ENCODE results near the gene DNAJC8. TPM values are rescaled to one million over a fixed set of nuclear protein-coding genes. Genes with fewer than 3 reads are reported as not detected.

Gene DNAJC8
- total RNA-seq, 1 donor from 2014 or later, result 90.3 TPM

DNA sequence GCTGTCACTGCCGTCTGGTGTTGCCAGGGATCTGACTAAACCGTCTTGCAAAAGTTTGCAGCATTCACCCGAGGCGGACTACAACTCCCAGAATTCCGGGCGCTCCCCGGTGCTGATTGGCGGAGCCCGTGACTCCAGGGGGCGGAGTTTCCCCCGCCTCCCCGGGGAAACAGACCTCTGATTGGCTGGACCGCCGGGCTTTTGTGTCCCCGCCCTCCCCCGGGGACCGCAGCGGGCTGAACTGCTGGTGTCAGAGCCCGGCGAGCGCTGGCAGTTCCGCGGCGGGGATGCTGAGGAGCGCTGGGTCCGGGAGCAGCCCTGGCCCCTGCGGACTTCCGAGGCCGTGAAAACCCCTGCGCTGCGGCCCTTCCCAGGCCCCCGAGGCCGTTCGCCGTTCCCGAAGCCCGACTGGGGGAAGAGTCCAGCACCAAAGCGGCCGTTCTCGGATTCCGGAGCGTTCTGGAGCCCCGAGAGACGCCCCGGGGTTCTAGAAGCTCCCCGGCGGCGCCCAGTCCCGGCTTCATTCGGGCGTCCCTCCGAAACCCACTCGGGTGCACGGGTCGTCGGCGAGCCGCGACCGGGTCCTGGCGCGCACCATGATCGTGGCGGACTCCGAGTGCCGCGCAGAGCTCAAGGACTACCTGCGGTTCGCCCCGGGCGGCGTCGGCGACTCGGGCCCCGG lies 26.6 kb upstream of the DNAJC8 start, which contains the start of gene SESN2:
TSS of gene SESN2 (plus strand) at position 267 of the 682 bp plus-strand sequence. CDS start at position 597, 330 bp downstream.
- H3K4me3 Mint-ChIP-seq (ENCODE audit: low read depth), result peak within 1 kb of the TSS; percentile 71
- H3K4me1 Mint-ChIP-seq (ENCODE audit: low read depth), result peaks cover 19% of the 10 kb centered on the region
- peaks cover 5% of the 10 kb centered on the region for H3K27me3 Mint-ChIP-seq
- no peaks in the 10 kb centered on the region for H3K9me3 Mint-ChIP-seq (ENCODE audit: low read depth)
- DNase-seq (ENCODE audit: low spot score, unreplicated experiment), result peak; percentile 98
- H3K36me3 Mint-ChIP-seq (ENCODE audit: insufficient read depth), result no peaks in the 10 kb centered on the region
- TF ChIP-seq, protein P1, sequence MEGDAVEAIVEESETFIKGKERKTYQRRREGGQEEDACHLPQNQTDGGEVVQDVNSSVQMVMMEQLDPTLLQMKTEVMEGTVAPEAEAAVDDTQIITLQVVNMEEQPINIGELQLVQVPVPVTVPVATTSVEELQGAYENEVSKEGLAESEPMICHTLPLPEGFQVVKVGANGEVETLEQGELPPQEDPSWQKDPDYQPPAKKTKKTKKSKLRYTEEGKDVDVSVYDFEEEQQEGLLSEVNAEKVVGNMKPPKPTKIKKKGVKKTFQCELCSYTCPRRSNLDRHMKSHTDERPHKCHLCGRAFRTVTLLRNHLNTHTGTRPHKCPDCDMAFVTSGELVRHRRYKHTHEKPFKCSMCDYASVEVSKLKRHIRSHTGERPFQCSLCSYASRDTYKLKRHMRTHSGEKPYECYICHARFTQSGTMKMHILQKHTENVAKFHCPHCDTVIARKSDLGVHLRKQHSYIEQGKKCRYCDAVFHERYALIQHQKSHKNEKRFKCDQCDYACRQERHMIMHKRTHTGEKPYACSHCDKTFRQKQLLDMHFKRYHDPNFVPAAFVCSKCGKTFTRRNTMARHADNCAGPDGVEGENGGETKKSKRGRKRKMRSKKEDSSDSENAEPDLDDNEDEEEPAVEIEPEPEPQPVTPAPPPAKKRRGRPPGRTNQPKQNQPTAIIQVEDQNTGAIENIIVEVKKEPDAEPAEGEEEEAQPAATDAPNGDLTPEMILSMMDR (IDR thresholded peaks at IDR 0.05; ENCODE audit: unreplicated experiment), result no peak
- peak within 1 kb of the TSS; percentile 68 for H3K27ac Mint-ChIP-seq

DNA sequence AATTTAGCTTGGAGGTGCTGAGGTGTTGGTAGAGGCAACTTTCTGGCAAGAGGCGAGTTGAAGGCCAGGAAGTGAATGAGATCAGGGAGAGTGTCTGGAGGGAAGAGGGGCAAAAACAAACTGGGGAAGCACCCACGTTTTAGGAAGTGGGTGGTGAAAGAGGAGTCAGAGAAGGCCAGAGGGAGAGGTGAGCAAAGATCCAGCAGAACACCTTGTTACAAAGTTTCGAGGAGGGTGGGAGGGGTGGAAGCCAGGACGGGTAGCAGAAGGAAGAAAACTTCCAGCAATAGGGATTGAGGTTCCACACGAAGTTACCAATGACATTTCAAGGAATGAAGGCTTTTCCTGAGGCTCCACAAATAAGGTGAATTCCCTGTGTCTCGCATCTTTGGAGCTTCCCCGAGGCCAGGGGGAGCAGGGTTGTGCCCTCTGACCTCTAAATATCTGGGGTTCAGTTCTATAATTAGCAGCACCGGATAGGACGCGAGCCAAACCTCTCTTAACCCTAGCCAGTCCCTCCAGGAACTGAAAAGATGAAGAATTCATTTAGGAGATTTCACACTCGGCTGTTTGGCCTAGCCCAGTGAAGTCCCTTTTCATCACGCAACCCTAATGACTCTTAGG lies 25.9 kb upstream of the DNAJC8 start:
- H3K36me3 Mint-ChIP-seq (ENCODE audit: insufficient read depth), result no peaks in the 10 kb centered on the region
- H3K4me3 Mint-ChIP-seq (ENCODE audit: low read depth), result peak overlapping the region; percentile 71
- TF ChIP-seq, protein P1 (IDR thresholded peaks at IDR 0.05; ENCODE audit: unreplicated experiment), result no peak
- no peak for DNase-seq (ENCODE audit: low spot score, unreplicated experiment)
- H3K9me3 Mint-ChIP-seq (ENCODE audit: low read depth), result no peaks in the 10 kb centered on the region
- peak overlapping the region; percentile 68 for H3K27ac Mint-ChIP-seq
- peaks cover 5% of the 10 kb centered on the region for H3K27me3 Mint-ChIP-seq
- peaks cover 19% of the 10 kb centered on the region for H3K4me1 Mint-ChIP-seq (ENCODE audit: low read depth)

- H3K36me3 Mint-ChIP-seq (ENCODE audit: insufficient read depth), result no peaks in the 10 kb centered on the region
- H3K4me3 Mint-ChIP-seq (ENCODE audit: low read depth), result peak overlapping the region; percentile 63
- H3K9me3 Mint-ChIP-seq (ENCODE audit: low read depth), result no peaks in the 10 kb centered on the region
- peaks cover 13% of the 10 kb centered on the region for H3K4me1 Mint-ChIP-seq (ENCODE audit: low read depth)
- peaks cover 5% of the 10 kb centered on the region for H3K27me3 Mint-ChIP-seq
- H3K27ac Mint-ChIP-seq, result no peak overlapping the region
- TF ChIP-seq, protein P1 (IDR thresholded peaks at IDR 0.05; ENCODE audit: unreplicated experiment), result no peak
- DNase-seq (ENCODE audit: low spot score, unreplicated experiment), result no peak
Measured at GRCh38 chr1:28257736-28258135, 24.9 kb upstream of the DNAJC8 start.

DNA sequence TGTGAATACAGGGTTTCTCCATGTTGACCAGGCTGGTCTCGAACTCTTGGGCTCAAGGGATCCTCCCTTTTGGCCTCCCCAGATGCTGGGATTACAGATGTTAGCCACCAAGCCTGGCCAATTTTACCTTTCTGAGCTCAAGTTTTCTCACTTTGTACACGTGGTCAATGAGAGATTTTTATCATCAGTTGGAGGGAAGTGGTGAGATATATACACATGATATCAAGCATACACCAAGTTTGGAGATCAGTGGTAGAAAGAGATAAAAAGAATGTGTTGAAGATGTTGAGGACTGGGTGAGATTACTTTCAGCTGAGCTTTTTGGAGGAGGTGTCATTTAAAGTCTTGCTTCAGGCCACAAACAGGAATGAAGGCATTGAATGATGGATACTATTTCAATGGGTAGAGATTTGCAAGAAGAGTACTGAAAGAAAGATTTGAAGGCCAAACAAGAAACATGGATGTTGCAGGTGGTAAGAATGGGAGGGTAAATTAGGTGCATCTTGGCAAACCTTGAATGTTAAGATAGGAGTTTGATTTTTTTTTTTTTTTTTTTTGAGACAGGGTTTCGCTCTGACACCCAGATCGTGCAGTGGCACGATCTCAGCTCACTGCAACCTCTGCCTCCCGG lies 23.5 kb upstream of the DNAJC8 start:
- Mint-ChIP-seq H3K4me3 (ENCODE audit: low read depth) (no peak overlapping the region), H3K9me3 (ENCODE audit: low read depth) (no peaks in the 10 kb centered on the region), H3K4me1 (ENCODE audit: low read depth) (peaks cover 11% of the 10 kb centered on the region), H3K27me3 (peaks cover 5% of the 10 kb centered on the region), H3K36me3 (ENCODE audit: insufficient read depth) (no peaks in the 10 kb centered on the region), H3K27ac (no peak overlapping the region)
- TF ChIP-seq, protein P1 (IDR thresholded peaks at IDR 0.05; ENCODE audit: unreplicated experiment), result no peak
- DNase-seq (ENCODE audit: low spot score, unreplicated experiment), result no peak

GRCh38 chr1:28249866-28250295 lies 17.1 kb upstream of the DNAJC8 start:
- H3K4me1 Mint-ChIP-seq (ENCODE audit: low read depth), result peaks cover 29% of the 10 kb centered on the region
- no peaks in the 10 kb centered on the region for H3K9me3 Mint-ChIP-seq (ENCODE audit: low read depth)
- H3K27ac Mint-ChIP-seq, result no peak overlapping the region
- DNase-seq (ENCODE audit: low spot score, unreplicated experiment), result no peak
- H3K27me3 Mint-ChIP-seq, result no peaks in the 10 kb centered on the region
- TF ChIP-seq, protein P1 (IDR thresholded peaks at IDR 0.05; ENCODE audit: unreplicated experiment), result no peak
- no peaks in the 10 kb centered on the region for H3K36me3 Mint-ChIP-seq (ENCODE audit: insufficient read depth)
- no peak overlapping the region for H3K4me3 Mint-ChIP-seq (ENCODE audit: low read depth)
